ENCODE data around the gene RPL6.
"Not testable (repeated sequence)": the region's sequence is repeated elsewhere in the genome, so short reads cannot be mapped to it uniquely, and the experiment has no call there.

Gene RPL6

DNA sequence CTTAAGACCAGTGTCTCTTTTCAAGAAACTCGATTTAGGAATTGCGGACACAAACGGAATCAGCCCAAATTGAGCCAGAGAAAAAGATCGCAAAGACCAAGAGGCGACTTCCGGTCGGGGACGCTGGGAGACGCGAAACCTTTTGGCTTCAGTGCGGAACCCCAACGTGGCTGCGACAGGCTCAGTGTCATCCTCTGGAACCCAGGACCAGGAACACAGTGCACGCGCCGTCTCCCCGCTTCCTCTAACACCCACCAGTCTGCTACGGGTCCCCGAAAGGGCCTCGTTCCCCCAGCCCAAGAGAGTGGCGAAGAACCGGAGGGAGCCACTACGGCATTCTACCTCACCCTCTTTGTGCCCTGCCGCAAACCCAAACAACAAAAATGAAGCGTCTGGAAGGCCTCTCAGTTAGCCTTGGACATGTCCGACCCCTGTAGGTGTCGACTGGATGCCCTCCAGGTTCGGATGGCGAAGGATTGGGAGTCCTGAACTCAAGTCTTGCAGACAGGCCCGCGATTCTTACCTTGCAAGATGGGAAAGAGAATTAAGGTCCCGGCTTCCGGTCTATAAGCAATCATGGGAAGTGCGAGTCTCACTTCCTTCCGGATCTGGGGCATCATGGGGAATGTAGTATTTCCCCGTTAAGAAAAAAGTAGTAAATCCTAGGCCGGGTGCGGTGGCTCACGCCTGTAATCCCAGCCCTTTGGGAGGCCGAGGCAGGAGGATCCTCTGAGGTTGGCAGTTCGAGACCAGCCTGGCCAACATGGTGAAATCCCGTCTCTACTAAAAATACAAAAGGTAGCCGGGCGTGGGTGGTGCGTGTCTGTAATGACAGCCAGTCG lies at the start of gene RPL6:
TSS of gene RPL6 (minus strand) at position 542 of the 842 bp plus-strand sequence. CDS start 949 bp downstream, outside the sequence.
- peak; percentile 61 for DNase-seq

DNA sequence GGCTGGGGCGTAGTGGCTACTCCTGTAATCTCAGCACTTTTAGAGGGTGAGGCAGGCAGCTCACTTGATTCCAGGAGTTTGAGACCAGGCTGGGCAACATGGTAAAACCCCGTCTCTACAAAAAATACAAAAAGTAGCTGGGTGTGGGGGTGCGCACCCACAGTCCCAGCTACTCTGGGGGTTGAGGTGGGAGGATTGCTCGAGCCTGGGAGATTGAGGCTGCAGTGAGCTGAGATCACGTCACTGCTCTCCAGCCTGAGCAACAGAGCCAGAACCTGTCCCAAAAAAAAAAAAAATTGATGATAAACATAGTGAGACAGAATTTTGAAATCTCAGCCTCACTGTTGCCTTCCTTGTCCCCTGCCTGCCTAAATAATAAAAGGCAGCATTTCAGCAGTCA lies 49.3 kb upstream of the RPL6 start:
- no peak for DNase-seq

DNA sequence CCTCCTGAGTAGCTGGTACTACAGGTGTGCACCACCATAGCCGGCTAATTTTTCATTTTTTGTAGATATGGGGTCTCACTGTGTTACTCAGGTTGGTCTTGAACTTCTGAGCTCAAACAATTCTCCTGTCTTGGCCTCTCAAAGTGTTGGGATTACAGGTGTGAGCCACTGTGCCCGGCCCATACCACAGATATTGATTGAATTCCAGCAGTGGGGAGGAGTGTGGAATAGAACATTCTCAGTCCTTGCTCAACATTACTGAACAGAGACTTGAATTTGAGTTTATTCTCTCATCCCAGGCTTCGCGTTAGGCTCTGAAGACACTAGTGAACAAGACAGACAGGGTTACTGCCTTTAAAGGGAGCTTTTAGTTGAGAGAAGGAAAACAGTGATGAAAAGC lies 48.9 kb upstream of the RPL6 start:
- no peak for DNase-seq

DNA sequence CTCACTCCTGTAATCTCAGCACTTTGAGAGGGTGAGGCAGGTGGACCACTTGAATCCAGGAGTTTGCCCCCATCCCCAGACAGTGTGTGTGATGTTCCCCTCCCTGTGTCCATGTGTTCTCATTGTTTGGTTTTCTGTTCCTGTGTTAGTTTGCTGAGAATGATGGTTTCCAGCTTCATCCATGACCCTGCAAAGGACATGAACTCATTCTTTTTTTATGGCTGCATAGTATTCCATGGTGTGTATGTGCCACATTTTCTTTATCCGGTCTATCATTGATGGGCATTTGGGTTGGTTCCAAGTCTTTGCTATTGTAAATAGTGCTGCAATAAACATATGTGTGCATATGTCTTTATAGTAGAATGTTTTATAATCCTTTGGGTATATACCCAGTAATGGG lies 47.7 kb upstream of the RPL6 start:
- DNase-seq: not testable (repeated sequence)

DNA sequence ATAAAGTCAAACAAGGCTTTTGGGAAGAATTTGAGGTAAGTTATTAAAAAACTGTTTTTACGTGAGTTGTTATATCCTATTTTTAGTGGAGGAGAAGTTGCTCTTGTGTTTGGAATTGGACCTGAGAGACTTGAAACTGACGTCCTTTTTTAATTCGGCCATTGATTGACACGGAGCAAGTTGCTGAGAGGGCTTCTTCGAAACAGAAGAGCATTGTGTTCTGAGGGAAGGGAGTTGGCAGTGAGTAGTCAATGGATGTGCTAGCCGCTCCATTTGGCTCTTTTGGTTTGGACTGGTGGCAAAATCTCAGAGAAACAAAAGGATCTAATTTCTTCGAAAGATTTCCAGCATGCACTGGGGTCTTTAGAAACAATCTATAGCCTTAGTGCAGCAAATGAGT lies 46.6 kb upstream of the RPL6 start:
- DNase-seq: no peak

DNA sequence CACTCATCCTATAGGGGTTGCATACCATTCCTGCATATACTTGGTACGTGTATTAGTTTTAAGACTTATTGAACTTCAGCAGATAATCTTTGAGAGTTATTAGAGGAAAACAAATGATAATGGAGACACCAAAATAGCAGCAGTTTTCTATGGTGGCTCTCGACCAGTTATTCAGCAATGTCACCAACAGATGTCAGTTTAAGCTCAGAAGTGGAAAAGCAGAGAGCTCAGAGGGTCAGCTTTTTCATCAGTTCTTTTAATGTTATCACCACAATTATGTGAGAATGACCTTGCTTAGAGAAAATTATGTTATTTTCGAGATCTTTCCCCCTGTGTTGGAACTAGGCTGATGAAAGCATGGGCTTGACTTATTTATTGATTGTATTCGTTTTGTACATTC lies 41.3 kb upstream of the RPL6 start:
- DNase-seq: no peak

DNA sequence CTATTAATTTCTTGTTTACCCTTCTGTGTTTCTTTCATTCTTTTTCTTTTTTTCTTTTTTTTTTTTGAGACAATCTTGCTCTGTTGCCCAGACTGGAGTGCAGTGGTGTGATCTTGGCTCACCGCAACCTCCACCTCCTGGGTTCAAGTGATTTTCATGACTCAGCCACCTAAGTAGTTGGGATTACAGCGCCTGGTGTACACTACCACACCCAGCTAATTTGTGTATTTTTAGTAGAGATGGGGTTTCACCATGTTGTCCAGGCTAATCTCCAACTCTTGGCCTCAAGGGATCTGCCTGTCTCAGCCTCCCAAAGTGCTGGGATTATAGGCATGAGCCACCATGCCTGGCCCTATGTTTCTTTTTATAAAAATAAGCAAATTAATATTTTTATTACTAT lies 38.8 kb upstream of the RPL6 start:
- DNase-seq: not testable (repeated sequence)

DNA sequence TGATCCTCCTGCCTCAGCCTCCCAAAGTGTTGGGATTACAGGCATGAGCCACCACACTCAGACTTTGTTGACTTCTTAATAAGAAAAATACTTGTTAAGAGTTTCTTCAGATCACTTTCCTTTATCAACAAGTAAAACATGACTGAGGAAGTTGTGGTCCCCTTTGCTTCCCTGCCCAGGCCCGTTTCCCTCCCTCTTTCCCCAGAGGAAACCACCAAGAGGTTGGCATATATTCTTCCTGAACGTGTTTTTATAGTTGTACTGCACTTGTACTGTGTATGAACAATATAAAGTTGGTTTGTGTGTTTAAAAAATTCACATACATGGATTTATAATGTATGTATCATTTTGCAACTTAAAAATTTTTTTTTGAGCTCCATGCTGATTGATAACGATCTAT lies 37.7 kb upstream of the RPL6 start:
- no peak for DNase-seq

DNA sequence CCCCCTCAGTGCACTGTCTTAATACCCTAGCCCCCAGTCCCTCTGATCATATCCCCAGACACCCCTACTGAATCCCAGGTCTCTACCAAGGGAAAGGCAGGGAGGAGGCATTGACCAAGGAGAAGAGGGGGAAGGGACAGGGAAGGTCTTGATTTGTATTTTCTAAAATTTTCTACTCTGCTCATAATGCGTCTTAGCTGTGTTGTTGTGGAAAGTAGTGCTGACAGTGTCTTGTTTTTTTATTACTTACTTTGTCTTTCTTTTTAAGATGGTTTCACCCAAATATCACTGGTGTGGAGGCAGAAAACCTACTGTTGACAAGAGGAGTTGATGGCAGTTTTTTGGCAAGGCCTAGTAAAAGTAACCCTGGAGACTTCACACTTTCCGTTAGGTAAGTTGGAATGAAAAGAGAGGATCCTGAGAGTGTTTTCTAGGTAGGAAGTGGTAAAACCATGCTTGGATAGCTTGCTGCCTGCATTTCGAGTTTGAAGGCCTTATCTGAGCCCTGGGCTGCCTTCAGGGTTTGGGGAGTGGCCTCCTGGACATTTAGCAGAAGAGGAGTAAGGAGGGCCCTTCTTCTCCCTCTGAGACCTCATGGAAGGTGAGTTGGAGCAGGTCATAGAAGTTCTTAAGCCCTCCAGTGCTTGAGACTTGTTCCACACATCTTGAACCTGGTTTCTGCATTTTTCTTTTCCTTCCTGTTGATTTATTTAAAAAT lies 36.8 kb upstream of the RPL6 start:
- DNase-seq: no peak

DNA sequence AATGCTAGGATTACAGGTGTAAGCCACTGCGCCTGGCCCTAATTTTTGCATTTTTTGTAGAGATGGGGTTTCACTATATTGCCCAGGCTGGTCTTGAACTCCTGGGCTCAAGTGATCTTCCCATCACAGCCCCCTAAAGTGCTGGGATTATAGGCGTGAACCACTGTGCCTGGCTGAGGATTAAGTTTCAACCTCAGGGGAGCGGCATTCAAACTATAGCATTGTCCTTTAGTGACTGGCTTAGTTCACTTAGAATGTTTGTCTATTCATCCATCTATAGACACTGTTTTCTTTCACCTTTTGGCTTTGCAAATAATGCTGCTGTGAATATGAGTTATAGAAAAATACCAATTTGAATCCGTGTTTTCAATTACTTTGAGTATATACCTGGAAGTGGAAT lies 34.5 kb upstream of the RPL6 start:
- no peak for DNase-seq

DNA sequence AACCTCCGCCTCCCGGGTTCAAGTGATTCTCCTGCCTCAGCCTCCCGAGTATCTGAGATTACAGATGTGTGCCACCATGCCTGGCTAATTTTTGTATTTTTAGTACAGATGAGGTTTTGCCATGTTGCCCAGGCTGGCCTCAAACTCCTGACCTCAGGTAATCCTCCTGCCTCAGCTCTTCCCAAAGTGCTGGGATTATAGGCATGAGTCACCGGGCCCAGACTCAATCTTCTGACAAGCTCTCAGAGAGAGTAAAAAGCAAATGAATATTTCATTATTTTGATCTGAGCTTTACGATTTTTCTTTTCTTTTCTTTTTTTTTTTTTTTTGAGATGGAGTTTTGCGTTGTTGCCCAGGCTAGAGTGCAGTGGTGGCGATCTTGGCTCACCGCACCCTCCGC lies 31.2 kb upstream of the RPL6 start:
- not testable (repeated sequence) for DNase-seq

DNA sequence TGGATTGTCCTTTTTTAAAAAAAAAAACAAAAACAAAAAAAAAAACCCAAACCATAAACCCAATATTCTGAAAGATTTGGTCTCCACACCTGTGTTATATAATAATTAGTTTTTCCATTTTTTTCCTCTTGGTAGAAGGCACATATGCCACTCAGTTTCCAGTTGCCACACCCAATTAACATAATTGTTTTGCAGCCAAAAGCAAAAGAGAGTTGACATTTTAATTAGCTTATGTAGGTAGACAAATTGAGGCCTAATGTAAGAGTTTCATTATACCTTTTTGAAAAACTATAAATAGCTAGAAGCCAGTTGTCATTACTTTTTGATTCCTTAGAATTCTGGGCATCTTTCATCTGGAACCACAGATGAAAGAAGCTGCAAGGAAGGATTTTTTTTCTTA lies 30.4 kb upstream of the RPL6 start:
- no peak for DNase-seq

DNA sequence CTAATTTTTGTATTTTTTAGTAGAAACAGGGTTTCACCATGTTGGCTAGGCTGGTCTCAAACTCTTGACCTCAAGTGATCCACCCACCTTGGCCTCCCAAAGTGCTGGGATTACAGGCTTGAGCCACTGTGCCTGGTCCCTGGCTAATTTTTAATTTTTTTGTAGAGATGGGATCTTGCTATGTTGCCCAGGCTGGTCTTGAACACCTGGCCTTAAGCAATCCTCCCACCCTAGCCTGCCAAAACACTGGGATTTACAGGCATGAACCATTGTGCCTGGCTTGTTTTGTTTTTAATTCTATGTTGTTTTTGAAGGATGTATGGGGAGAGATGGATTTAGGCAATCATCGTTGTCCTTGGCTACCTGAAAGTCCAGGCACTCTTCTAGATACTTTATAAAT lies 29.2 kb upstream of the RPL6 start:
- DNase-seq: not testable (repeated sequence)

DNA sequence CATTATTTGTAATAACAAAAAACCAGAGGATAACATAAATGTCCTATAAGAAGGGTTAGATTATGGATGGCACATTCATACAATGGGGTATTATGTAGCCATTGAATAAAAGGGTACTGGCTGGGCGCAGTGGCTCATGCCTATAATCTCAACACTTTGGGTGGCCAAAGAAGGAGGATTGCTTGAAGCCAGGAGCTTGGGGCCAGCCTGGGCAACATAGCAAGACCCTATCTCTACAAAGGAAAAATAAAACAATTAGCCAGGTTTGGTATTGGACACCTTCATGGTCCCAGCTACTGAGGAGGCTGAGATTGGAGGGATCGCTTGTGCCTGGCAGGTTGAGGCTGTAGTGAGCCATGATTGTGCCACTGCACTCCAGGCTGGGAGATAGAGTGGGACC lies 24.1 kb upstream of the RPL6 start:
- no peak for DNase-seq

DNA sequence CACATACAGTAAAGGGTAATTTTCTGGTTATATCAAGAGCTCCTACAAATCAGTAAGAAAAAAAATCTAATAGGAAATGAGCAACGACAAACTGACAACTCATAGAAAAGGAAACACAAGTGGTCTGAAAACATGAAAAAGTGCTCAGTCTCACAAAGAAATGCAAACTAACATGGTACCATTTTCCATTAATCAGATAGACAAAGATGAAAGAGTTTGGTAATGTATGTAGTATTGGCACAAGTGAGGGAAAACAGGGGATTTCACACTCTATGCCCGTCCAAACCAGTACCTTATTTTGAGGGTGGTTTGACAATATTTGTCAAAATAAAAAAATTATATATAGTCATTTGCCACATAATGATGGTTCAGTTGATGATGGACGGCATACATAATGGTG lies 22.6 kb upstream of the RPL6 start:
- no peak for DNase-seq

DNA sequence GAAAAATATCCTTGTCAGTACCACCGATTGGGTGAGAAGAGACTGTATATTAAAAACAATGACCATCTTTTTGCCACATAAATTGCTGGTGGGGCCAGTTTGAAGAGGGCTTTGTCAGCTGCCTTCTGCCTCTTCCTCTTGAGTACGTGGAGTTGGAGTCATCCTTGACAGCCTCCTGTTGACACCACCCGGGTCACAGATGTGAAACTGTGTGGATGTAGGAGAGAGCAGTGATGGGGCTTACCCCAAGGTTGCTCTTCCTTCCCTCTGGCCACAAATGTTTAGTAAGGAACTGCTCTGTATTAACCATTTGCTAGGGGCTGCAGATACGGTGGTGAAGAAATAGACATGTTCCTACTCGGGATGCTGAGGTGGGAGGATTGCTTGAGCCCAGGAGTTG lies 21.5 kb upstream of the RPL6 start:
- DNase-seq: no peak

DNA sequence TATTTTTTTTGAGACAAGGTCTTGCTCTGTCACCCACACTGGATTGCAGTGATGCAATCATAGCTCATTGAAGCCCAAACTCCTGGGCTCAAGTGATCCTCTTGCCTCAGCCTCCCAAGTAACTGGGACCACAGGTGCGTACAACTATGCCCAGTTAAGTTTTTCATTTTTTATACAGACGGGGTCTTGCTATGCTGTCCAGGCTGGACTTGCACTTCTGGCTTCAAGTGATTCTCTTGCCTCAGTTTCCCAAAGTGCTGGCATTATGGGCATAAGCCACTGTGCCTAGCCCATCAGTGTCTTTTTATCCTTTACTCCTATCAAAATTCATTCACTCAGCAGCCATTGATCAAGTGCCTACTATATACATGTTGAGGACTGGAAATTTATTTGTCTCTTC lies 18.4 kb upstream of the RPL6 start:
- no peak for DNase-seq

DNA sequence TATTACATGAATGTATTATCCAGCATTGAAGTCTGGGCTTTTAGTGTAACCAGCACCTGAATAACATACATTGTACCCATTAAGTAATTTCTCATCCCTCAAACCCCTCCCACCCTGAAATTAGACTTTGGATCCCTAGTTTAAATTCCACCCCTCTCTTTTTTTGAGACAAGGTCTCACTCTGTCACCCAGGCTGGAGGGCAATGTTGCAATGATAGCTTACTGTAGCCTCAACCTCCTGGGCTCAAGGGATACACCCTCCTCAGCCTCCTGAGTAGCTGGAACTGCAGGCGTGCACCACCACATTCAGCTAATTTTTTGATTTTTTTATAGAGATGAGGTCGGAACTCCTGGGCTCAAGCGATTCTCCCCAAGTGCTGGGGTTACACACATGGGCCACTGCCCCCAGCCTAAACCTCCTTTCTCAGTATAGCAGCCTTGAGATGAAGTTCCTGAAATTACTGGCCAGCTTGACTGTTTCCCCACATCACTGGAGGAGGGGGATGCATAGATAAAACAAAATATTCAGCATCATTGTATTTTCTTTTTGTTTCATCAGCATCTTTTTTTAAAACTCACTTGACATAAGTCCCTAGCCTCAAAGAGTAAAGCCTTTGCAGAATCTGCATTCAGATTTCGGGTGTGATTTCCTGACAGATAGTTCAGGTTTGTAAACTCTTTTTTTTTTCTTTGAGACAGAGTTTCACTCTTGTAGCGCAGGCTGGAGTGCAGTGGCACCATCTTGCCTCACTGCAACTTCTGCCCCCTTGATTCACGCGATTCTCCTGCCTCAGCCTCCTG lies 16.4 kb upstream of the RPL6 start:
- no peak for DNase-seq

DNA sequence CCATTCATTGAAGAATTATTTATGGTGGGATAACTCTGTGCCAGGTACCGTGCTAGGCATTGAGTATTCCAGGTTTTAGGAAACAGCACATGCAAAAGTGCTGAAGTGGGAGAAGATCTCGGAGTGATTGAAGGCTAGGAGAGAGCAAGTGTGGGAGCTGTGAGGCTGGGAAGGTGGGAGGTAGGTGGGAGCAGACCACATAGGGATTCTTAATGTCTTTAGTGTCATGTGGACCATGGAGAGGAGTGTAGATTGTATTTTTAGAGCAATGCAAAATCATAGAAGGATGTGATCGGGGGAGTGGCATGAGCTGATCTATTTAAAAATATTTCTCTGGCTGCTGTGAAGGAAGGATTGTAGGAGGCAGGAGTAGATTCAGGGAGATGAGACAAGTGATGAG lies 14.7 kb upstream of the RPL6 start:
- DNase-seq: no peak

DNA sequence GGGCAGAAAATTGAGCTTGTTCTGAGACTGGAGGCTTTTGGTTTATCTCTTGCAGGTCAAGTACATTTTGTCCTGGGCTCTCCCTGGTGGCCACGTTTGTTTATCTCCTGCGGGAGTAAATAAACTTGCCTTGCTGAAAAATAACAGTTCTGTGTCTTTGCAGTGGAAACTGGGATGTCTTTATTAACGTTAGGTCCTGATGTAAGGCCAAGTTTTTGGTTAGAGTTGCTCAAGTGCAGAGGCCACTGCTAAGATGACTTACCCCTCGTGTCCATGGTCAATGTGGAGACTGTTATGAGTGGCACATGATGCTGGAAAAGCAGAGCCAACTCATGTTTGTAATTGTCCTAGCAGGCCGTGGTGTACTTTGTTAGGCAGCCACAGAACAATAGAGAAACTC lies 13.1 kb upstream of the RPL6 start:
- DNase-seq: no peak

DNA sequence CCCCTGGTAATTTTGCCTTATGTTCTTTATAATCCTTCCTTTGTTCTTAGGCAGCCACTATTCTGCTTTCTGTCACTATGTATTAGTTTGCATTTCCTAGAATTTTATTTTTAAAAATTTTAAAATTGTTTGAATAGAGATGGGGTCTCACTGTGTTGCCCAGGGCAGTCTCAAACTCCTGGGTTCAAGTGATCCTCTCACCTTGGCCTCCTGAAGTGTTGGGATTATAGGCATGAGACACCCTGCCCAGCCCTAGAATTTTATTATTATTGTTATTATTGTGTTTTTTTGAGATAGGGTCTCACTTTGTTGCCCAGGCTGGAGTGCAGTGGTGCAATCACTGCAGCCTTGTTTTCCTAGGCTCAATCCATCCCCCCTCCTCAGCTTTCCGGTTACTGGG lies 12.0 kb upstream of the RPL6 start:
- no peak for DNase-seq

DNA sequence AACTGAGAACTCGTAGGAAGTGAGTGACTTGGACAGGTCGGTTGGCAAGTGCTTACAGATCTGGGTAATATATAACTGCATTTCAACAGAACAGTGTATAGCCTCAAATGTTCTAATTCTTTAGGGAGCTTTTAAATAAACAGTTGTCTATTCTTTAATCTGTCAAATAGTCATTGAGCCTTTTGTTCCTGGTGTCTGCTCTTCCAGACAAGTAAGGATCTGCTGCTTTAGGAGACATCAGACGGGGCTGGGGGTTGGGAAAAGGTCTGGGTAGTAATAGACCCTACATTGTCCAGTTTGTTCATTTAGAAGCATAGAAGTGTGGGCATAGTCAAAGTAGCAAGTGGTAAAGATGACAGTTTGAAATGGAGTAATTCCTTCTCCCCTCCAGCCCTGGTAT lies 11.3 kb upstream of the RPL6 start:
- no peak for DNase-seq

DNA sequence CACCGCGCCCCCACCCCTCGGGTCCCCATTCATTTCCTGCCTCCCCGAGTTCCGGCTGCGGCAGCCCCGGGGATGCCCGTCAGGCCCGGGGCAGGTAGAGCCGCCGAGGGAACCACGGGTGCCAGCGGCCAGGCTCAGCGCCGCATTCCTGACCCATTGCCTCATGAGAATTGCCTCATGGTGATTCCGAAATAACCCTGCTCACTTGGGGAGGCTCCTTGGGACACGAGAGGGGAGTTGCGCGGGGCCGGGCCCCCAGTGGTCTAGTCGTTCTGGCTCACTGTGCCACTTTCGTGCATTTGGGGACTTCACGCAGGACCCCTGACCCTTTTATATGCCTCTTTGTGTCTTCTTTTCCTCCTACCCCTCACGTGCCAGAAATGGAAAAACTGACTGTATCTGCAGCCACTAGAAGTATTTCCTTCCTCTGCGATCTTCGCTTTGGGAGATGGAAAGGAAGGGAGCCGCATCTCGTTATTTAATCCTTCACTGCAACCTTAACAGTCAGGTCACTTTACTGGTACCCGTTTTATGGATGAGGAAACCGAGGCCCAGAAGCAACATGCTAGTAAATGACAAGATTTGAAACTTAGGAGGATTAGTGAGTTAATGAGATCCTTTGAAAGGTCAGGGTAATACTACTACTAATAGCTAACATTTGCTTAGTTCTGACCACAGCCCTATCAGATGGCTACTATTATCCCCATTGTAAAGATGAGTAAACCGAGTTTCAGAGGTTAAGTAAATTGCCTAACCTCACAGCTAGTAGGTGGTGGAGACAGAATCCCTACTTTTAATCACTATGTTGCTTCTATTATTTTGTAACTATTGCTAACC lies 10.1 kb upstream of the RPL6 start:
- DNase-seq: no peak
